Activated CD4-positive, alpha-beta T cell treated with anti-CD3 and anti-CD28 coated beads, Interleukin-2, amount 10 ng/mL, durations not matched to agents 24 days and 14 days (primary cell): ENCODE data around the gene HOXC12. TPM values are rescaled to one million over a fixed set of nuclear protein-coding genes. Genes with fewer than 3 reads are reported as not detected.
A peak's percentile ranks its signal among the peaks of the same experiment; 100 is the strongest.

Experiments used
- DNase-seq: peaks from one replicate; pipeline ENCODE4 v3.0.0; 2022
- H3K27ac Mint-ChIP-seq: one replicate; pipeline ENCODE4 v1.8.0; 2022; ENCODE audit warnings: mild to moderate bottlenecking, mixed read lengths
- H3K27me3 Mint-ChIP-seq: one replicate; pipeline ENCODE4 v1.8.0; 2022; ENCODE audit warnings: mixed read lengths
- H3K36me3 Mint-ChIP-seq: one replicate; pipeline ENCODE4 v1.8.0; 2022; ENCODE audit warnings: low read depth, mild to moderate bottlenecking, mixed read lengths
- H3K4me1 Mint-ChIP-seq: one replicate; pipeline ENCODE4 v1.8.0; 2021; ENCODE audit warnings: mixed read lengths
- H3K4me3 Mint-ChIP-seq: one replicate; pipeline ENCODE4 v1.8.0; 2022; ENCODE audit warnings: mild to moderate bottlenecking, moderate library complexity, mixed read lengths
- H3K9me3 Mint-ChIP-seq: one replicate; pipeline ENCODE4 v1.8.0; 2021; ENCODE audit warnings: mixed read lengths
- intact Hi-C: fragments of 100-400 bp; cut with micrococcal nuclease; formaldehyde crosslinking; loops from one replicate; pipeline ENCODE4 v1.15.1; 2023
- total RNA-seq: library from RNA; stranded (reverse); gene quantifications from 2 replicates; pipeline ENCODE4 v1.2.3, GENCODE V29; 2022

Gene HOXC12
- total RNA-seq = not detected in 2 replicates

- H3K4me3 Mint-ChIP-seq = no peak within 1 kb of the TSS
These were observed at the start of gene HOXC12 for GRCh38 chr12:53954694-53955035. TSS of gene HOXC12 (plus strand) at chr12:53954903. CDS start at chr12:53954930, 27 bp downstream.

GRCh38 chr12:53907103-53907502, 47.6 kb upstream of the HOXC12 start:
- DNase-seq = no peak
- H3K27ac Mint-ChIP-seq = no peak overlapping the region
- H3K36me3 Mint-ChIP-seq = no peaks in the 10 kb centered on the region
- intact Hi-C loops = no loop called here
- H3K4me3 Mint-ChIP-seq = no peak overlapping the region
- H3K4me1 Mint-ChIP-seq = no peaks in the 10 kb centered on the region
- peaks cover 26% of the 10 kb centered on the region for H3K27me3 Mint-ChIP-seq
- no peaks in the 10 kb centered on the region for H3K9me3 Mint-ChIP-seq

More at GRCh38 chr12:53954694-53955035, at the start of gene HOXC12:
- peaks cover 5% of the 10 kb centered on the region for H3K4me1 Mint-ChIP-seq
- H3K9me3 Mint-ChIP-seq = peaks cover 6% of the 10 kb centered on the region
- DNase-seq = no peak
- intact Hi-C loops = loop anchor here (2.0 to 5.0 kb wide), 3 partner anchors 40 to 98 kb away; partner anchors contain the start of genes HOXC4 and HOXC5
- peak within 1 kb of the TSS; percentile 62 for H3K27ac Mint-ChIP-seq
- peaks cover 1% of the 10 kb centered on the region for H3K36me3 Mint-ChIP-seq
- peaks cover 82% of the 10 kb centered on the region for H3K27me3 Mint-ChIP-seq

GRCh38 chr12:53916788-53917655, 37.7 kb upstream of the HOXC12 start:
- Mint-ChIP-seq H3K27me3 (peaks cover 57% of the 10 kb centered on the region), H3K9me3 (no peaks in the 10 kb centered on the region), H3K4me3 (no peak overlapping the region), H3K4me1 (no peaks in the 10 kb centered on the region), H3K27ac (no peak overlapping the region), H3K36me3 (no peaks in the 10 kb centered on the region)
- intact Hi-C loops = no loop called here
- DNase-seq = no peak

GRCh38 chr12:53924521-53925405, 29.9 kb upstream of the HOXC12 start:
- H3K27ac Mint-ChIP-seq = no peak overlapping the region
- H3K27me3 Mint-ChIP-seq = peaks cover 84% of the 10 kb centered on the region
- no peaks in the 10 kb centered on the region for H3K4me1 Mint-ChIP-seq
- H3K9me3 Mint-ChIP-seq = peaks cover 7% of the 10 kb centered on the region
- no peak for DNase-seq
- no peak overlapping the region for H3K4me3 Mint-ChIP-seq
- intact Hi-C loops = loop anchor here (5.0 kb wide), 1 partner anchor 128 kb away; the partner anchor contains the start of gene HOXC4
- no peaks in the 10 kb centered on the region for H3K36me3 Mint-ChIP-seq

- no peak for DNase-seq
- H3K36me3 Mint-ChIP-seq = no peaks in the 10 kb centered on the region
- peaks cover 89% of the 10 kb centered on the region for H3K27me3 Mint-ChIP-seq
- intact Hi-C loops = loop anchor here (5.0 kb wide), 1 partner anchor 125 kb away; the partner anchor contains the start of gene HOXC4
- no peaks in the 10 kb centered on the region for H3K4me1 Mint-ChIP-seq
- H3K4me3 Mint-ChIP-seq = no peak overlapping the region
- H3K27ac Mint-ChIP-seq = no peak overlapping the region
- H3K9me3 Mint-ChIP-seq = peaks cover 7% of the 10 kb centered on the region
These were observed 27.3 kb upstream of the HOXC12 start for GRCh38 chr12:53927220-53928029.

- intact Hi-C loops = loop anchor here (5.0 kb wide), 1 partner anchor 124 kb away; the partner anchor contains the start of gene HOXC4
- DNase-seq = no peak
- H3K27ac Mint-ChIP-seq = no peak overlapping the region
- H3K4me3 Mint-ChIP-seq = no peak overlapping the region
- peaks cover 7% of the 10 kb centered on the region for H3K9me3 Mint-ChIP-seq
- H3K27me3 Mint-ChIP-seq = peaks cover 90% of the 10 kb centered on the region
- H3K36me3 Mint-ChIP-seq = no peaks in the 10 kb centered on the region
- no peaks in the 10 kb centered on the region for H3K4me1 Mint-ChIP-seq
These were observed 26.5 kb upstream of the HOXC12 start for GRCh38 chr12:53928054-53928835.

- Mint-ChIP-seq H3K27me3 (peaks cover 92% of the 10 kb centered on the region), H3K4me1 (no peaks in the 10 kb centered on the region), H3K9me3 (peaks cover 7% of the 10 kb centered on the region), H3K36me3 (no peaks in the 10 kb centered on the region), H3K4me3 (no peak overlapping the region), H3K27ac (no peak overlapping the region)
- intact Hi-C loops = loop anchor here (5.0 kb wide), 1 partner anchor 123 kb away; the partner anchor contains the start of gene HOXC4
- DNase-seq = no peak
These were observed 25.2 kb upstream of the HOXC12 start for GRCh38 chr12:53929527-53929926.

GRCh38 chr12:53930591-53931255, 24.0 kb upstream of the HOXC12 start:
- no peak overlapping the region for H3K4me3 Mint-ChIP-seq
- H3K4me1 Mint-ChIP-seq = peaks cover 2% of the 10 kb centered on the region
- H3K36me3 Mint-ChIP-seq = no peaks in the 10 kb centered on the region
- H3K27ac Mint-ChIP-seq = no peak overlapping the region
- peaks cover 93% of the 10 kb centered on the region for H3K27me3 Mint-ChIP-seq
- DNase-seq = no peak
- intact Hi-C loops = loop anchor here (10.0 kb wide), 1 partner anchor 64 kb away; no protein-coding TSS in a partner anchor
- H3K9me3 Mint-ChIP-seq = peaks cover 7% of the 10 kb centered on the region

- Mint-ChIP-seq H3K27ac (no peak overlapping the region), H3K9me3 (peaks cover 9% of the 10 kb centered on the region), H3K4me3 (no peak overlapping the region), H3K4me1 (peaks cover 2% of the 10 kb centered on the region), H3K36me3 (no peaks in the 10 kb centered on the region), H3K27me3 (peaks cover 92% of the 10 kb centered on the region)
- no peak for DNase-seq
- intact Hi-C loops = loop anchor here (10.0 kb wide), 1 partner anchor 63 kb away; no protein-coding TSS in a partner anchor
These were observed 22.7 kb upstream of the HOXC12 start for GRCh38 chr12:53931844-53932581.

- H3K4me1 Mint-ChIP-seq = peaks cover 2% of the 10 kb centered on the region
- no peak for DNase-seq
- intact Hi-C loops = loop anchor here (10.0 kb wide), 1 partner anchor 62 kb away; no protein-coding TSS in a partner anchor
- peaks cover 93% of the 10 kb centered on the region for H3K27me3 Mint-ChIP-seq
- no peaks in the 10 kb centered on the region for H3K36me3 Mint-ChIP-seq
- no peak overlapping the region for H3K4me3 Mint-ChIP-seq
- peaks cover 11% of the 10 kb centered on the region for H3K9me3 Mint-ChIP-seq
- no peak overlapping the region for H3K27ac Mint-ChIP-seq
These were observed 21.8 kb upstream of the HOXC12 start for GRCh38 chr12:53932915-53933314.

GRCh38 chr12:53935383-53936341, 19.0 kb upstream of the HOXC12 start:
- no peak overlapping the region for H3K4me3 Mint-ChIP-seq
- no peaks in the 10 kb centered on the region for H3K36me3 Mint-ChIP-seq
- DNase-seq = no peak
- peaks cover 88% of the 10 kb centered on the region for H3K27me3 Mint-ChIP-seq
- intact Hi-C loops = loop anchor here (2.0 to 10.0 kb wide), 2 partner anchors 15 to 59 kb away; no protein-coding TSS in a partner anchor
- H3K4me1 Mint-ChIP-seq = peaks cover 2% of the 10 kb centered on the region
- peaks cover 7% of the 10 kb centered on the region for H3K9me3 Mint-ChIP-seq
- peak overlapping the region; percentile 41 for H3K27ac Mint-ChIP-seq
